Lower leg skin (tissue), 4 donors: ENCODE data around the gene CD1B. TPM values are rescaled to one million over a fixed set of nuclear protein-coding genes. Genes with fewer than 3 reads are reported as not detected.

Experiments used
- DNase-seq, 2 donors: peaks; one replicate each; pipeline ENCODE4 v3.0.0-alpha.2; 2019; ENCODE audit warnings: low spot score in 2 of 2
- H3K4me3 ChIP-seq: fragments of 200-600 bp; sonication (generic); 2 replicates; pipeline ENCODE4 v1.5.1; 2017; ENCODE audit warnings: mild to moderate bottlenecking, low read depth; ENCODE audit not compliant: poor library complexity, severe bottlenecking
- POLR2A ChIP-seq, 2 donors: fragments of 450-650 bp; IDR thresholded peaks; one replicate each; pipeline ENCODE4 v1.6.1; 2016 to 2017; ENCODE audit warnings: antibody characterized with exemption in 2 of 2, mild to moderate bottlenecking in 1 of 2, moderate library complexity in 1 of 2
- WGBS, 2 donors: methylation state at CpG; one replicate each; pipeline ENCODE4 v1.1.5; 2018; 5-methylcytosine and 5-hydroxymethylcytosine counted together
- intact Hi-C: fragments of 100-400 bp; cut with DNase I; formaldehyde crosslinking; loops from one replicate; pipeline ENCODE4 v1.15.0; 2023; ENCODE audit warnings: low total_unique reads
- total RNA-seq, 4 donors: library from RNA; depleted of rRNA; stranded (reverse); fragments of >200 nt; gene quantifications; one replicate each; pipeline ENCODE4 v1.1.0, GENCODE V29; 2016
- TF ChIP-seq, protein P1 (sequence below), 3 donors: fragments of 450-650 bp; IDR thresholded peaks; one replicate each; pipeline ENCODE4 v1.5.1; 2016; ENCODE audit warnings: antibody characterized with exemption in 3 of 3, mild to moderate bottlenecking in 3 of 3, moderate library complexity in 2 of 3

CD1B gene
- total RNA-seq, 4 donors from 2014 or later = 0.38 to 1.2 TPM; not detected in 2

DNA sequence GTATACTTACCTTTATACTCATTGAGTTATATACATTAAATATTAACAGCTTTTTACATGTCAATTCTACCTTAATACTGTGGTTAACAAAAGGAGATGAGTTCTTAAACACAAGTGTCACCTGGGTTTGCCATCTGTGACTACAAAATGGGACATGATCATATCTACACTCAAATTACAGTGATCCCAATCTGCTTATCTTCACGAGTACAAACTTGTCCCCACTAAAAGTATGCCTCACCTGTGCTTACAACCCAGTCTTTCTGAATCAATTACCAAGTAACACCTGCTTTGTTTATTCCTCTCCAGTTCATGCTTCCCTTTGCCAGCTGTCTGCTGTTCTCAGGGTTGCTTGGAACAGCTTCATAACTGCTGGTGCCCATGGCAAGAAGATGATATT lies 31.2 kb upstream of the CD1B start:
- intact Hi-C loops = no loop called here
- 26 to 42% methylated on average over 1 of the region's 1 CpG for WGBS, 2 donors
- TF ChIP-seq, protein P1, sequence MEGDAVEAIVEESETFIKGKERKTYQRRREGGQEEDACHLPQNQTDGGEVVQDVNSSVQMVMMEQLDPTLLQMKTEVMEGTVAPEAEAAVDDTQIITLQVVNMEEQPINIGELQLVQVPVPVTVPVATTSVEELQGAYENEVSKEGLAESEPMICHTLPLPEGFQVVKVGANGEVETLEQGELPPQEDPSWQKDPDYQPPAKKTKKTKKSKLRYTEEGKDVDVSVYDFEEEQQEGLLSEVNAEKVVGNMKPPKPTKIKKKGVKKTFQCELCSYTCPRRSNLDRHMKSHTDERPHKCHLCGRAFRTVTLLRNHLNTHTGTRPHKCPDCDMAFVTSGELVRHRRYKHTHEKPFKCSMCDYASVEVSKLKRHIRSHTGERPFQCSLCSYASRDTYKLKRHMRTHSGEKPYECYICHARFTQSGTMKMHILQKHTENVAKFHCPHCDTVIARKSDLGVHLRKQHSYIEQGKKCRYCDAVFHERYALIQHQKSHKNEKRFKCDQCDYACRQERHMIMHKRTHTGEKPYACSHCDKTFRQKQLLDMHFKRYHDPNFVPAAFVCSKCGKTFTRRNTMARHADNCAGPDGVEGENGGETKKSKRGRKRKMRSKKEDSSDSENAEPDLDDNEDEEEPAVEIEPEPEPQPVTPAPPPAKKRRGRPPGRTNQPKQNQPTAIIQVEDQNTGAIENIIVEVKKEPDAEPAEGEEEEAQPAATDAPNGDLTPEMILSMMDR (IDR thresholded peaks at IDR 0.05) = no peak
- no peak for TF ChIP-seq POLR2A (IDR thresholded peaks at IDR 0.05)
- DNase-seq = no peak
- no peak overlapping the region for H3K4me3 ChIP-seq

DNA sequence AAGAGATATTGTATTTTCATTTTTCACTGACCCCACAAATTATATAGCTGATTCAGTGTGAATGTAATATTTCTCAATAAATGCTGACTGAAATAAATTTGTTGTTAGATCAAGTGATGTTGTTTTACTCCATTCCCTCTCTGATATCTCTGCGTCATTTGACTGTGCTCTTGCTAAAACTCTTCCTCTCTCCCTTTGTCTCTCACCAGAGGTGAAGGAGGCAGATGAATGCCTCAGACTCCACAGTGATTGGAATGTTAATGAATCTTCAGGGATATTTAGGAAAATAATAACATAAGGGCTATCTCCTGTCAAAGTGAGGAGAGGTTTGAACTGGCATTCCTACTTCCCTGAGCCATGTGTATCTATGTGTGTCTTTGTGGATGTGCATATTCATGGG lies 26.1 kb upstream of the CD1B start:
- WGBS, 2 donors = 83 to 88% methylated on average over 1 of the region's 1 CpG

DNA sequence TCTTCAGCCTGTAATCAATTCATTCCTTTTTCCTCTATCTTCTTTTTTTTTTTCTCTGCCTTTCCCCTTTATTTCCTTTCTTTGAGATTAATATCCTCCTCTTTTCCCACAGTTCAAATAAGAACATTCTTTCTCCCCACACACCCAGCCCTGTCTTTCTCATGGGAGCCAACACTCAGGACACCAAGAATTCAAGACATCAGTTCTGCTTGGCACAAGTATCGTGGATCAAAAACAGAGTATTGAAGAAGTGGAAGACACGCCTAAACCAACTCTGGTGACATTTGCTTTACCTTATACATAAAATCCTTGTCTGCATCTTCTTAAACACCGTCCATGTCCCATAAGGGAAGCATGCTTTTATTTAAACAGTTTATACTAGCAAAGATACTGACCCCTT lies 25.3 kb upstream of the CD1B start:
- no peak overlapping the region for H3K4me3 ChIP-seq
- TF ChIP-seq, protein P1 (IDR thresholded peaks at IDR 0.05) = no peak
- TF ChIP-seq POLR2A (IDR thresholded peaks at IDR 0.05) = no peak
- WGBS, 2 donors = 69 to 76% methylated on average over 3 of the region's 3 CpGs
- intact Hi-C loops = no loop called here
- no peak for DNase-seq

More for the DNA sequence above, 26.1 kb upstream of the CD1B start:
- no peak overlapping the region for H3K4me3 ChIP-seq
- no peak for DNase-seq
- intact Hi-C loops = no loop called here
- TF ChIP-seq, protein P1 (IDR thresholded peaks at IDR 0.05) = no peak
- TF ChIP-seq POLR2A (IDR thresholded peaks at IDR 0.05) = no peak

DNA sequence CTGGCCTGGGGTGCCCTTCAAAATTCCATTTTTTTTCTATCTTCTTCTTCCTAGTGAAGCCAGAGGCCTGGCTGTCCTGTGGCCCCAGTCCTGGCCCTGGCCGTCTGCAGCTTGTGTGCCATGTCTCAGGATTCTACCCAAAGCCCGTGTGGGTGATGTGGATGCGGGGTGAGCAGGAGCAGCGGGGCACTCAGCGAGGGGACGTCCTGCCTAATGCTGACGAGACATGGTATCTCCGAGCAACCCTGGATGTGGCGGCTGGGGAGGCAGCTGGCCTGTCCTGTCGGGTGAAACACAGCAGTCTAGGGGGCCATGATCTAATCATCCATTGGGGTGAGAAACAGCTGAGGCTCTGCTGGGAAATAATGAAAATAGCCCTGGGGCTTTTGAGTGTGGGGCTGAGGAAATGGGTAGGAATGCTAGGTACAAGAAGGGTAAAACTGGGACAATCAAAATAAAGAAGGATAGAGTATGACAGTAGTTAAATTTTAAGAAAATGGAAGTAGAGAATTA lies 24.5 kb upstream of the CD1B start:
- H3K4me3 ChIP-seq = no peak overlapping the region
- WGBS, 2 donors = 85 to 90% methylated on average over 10 of the region's 10 CpGs
- no peak for TF ChIP-seq POLR2A (IDR thresholded peaks at IDR 0.05)
- TF ChIP-seq, protein P1 (IDR thresholded peaks at IDR 0.05) = no peak
- intact Hi-C loops = no loop called here
- no peak for DNase-seq

DNA sequence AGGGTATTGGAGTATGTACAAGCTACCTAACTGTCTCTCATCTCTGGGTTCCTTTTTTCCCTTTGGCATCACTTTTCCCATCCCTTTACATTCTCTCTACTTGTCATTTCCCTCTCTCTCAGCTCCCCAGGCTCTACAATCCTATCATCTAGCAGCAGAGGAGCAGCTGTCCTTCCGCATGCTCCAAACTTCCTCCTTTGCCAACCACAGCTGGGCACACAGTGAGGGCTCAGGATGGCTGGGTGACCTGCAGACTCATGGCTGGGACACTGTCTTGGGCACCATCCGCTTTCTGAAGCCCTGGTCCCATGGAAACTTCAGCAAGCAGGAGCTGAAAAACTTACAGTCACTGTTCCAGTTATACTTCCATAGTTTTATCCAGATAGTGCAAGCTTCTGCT lies 22.9 kb upstream of the CD1B start:
- H3K4me3 ChIP-seq = no peak overlapping the region
- TF ChIP-seq, protein P1 (IDR thresholded peaks at IDR 0.05) = no peak
- no peak for TF ChIP-seq POLR2A (IDR thresholded peaks at IDR 0.05)
- WGBS, 2 donors = 66 to 76% methylated on average over 2 of the region's 2 CpGs
- no peak for DNase-seq
- intact Hi-C loops = no loop called here
